ENCODE data around the gene ERCC6L2.

The ERCC6L2 gene

GRCh38 chr9:95924987-95925386, 49.5 kb downstream of the ERCC6L2 start:
- DNase-seq = no peak

GRCh38 chr9:95927271-95928004, 51.9 kb downstream of the ERCC6L2 start:
- no peak for DNase-seq

DNA sequence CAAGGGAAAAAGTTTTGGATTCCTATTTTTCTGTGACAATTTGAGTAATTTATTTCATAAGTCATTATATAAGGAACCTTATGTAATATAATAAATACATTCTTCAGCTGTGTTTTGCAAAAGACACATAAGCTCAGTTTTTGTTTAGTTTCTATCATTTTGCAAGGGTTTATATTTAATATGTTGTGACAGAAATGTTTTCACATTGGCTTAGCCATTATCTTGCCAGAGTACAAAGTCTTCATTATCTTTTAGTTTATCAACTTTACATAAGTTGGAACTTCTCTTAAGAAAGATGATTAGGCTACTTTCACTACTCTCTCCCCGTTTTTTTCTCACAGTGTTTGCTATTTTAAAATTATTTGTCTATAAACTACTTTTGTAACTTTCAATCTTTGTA, 54.8 kb downstream of the ERCC6L2 start:
- DNase-seq = no peak

DNA sequence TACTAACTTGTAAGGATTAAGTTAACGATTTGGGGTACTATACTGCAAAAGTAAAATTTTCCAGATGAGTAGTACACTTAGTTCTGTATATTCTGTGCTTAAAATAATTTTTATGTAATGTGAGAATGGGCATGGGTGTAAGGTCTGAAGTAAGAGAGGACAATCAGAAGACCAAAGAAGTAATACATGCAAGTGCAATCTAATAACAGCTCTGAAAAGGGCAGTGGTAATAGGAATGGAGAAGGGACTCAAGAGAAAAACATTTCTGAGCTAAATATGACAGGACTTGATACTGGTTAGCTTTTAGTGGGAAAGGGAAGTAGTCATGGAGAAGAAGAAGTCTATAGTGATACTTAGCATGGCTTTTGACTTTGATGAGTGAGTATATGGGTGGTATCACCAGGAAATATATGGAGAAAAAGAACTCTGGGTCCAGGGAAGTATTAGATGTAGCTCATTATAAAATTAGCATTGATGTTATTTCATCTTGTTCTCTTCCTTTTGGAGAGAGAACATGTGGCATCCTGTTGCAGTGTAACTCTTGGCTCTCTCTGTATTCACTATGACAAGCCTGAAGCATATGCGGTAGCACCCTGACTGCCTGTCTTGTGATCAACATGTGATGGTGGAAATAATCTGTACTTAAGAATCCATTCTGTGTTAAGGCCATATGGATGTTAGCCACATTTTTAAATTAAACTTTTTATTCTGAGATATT, 60.5 kb downstream of the ERCC6L2 start:
- no peak for DNase-seq

DNA sequence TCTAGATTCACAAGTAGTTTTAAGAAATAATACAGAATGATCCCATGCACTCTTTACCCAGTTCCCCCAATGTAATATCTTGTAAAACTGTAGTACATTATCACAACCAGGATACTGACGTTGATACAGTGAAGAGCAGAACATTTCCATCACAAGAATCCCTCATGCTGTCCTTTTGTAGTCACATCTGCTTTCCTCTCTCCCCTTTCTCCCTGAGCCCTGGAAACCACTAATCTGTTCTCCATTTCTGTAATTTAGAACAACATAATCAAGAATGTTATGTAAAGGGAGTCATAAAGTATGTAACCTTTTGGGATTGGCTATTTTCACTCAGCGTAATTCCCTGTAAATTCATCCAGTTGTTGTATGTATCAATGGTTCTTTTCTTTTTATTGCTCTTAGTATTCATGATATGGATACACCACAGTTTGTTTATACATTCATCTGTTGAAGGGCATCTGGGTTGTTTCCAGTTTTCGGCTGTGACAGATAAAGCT, 61.1 kb downstream of the ERCC6L2 start:
- DNase-seq = no peak

- no peak for DNase-seq
Measured at GRCh38 chr9:95937131-95937530, 61.6 kb downstream of the ERCC6L2 start.

DNA sequence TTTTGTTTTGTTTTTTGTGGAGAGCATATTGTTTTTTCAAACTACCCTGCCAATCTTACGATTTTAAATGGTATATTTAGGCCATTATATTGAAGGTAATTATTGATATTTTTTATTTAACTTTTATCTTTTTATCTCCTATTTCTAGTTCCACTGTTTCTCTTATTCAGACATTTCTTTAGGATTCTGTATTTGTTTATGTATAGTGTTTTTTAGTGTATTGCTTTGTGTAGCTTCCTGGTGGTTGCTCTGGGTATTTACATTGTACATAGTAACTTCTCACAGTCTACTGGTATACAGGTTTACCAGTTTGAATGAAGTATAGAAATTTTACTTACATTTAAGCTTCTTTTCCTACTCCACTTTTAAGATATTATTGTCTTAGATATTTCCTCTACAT, 63.2 kb downstream of the ERCC6L2 start:
- no peak for DNase-seq

- DNase-seq = no peak
Measured at GRCh38 chr9:95939472-95939871, 64.0 kb downstream of the ERCC6L2 start.

- DNase-seq = no peak
Measured at GRCh38 chr9:95940265-95940664, 64.8 kb downstream of the ERCC6L2 start.

DNA sequence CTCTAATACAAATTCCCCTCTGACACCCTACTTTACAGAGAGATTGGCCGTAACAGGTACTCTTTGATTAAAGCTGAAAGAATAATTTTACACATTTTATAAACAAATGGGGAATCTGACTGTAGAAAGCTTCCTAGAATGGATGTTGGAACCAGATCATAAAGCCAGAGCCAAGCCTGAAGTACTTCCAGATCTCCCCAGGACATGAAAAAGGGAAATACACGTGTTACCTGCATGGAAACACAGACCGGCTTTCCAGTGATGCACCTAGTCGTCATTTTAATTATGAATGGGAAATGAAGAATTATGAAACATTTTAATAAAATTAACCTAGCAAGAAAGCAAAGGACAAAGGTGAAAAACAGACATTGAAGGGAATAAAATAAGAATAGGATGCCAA, 66.5 kb downstream of the ERCC6L2 start:
- DNase-seq = no peak

DNA sequence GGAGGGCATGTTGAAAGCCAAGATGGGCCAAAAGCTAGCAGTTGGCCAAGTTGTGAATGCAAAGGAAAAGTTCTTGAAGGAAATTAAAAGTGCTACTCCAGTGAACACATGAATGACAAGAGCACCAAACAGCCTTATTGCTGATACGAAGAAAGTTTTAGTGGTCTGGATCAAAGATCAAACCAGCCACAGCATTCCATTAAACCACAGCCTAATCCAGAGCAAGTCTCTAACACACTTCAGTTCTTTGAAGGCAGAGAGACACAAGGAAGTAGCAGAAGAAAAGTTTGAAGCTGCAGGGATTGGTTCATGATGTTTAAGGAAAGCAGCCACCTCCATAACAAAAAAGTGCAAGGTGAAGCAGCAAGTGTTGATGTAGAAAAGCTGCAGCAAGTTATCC, 71.6 kb downstream of the ERCC6L2 start:
- DNase-seq = no peak

GRCh38 chr9:95952471-95952870, 77.0 kb downstream of the ERCC6L2 start:
- DNase-seq = no peak

GRCh38 chr9:95953986-95954385, 78.5 kb downstream of the ERCC6L2 start:
- no peak for DNase-seq

- no peak for DNase-seq
Measured at GRCh38 chr9:95954940-95955339, 79.4 kb downstream of the ERCC6L2 start.

DNA sequence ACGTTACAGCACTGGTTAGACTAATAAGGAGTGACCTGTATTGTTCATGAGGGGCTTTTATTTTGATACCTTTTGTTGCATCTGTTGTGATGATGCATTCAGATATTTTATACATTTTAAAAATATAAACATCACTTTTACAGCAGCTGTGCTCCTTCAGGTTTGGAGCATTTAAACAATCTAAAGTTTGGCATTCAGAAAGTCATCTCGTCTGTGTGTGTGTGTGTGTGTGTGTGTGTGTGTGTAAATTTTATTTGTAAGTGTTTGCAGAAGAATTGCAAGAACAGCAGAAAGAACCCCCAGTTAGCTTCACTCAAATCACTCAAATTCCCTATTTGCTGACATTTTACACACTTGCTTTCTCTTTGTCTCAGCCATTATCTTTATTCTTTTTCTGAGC, 87.4 kb downstream of the ERCC6L2 start:
- no peak for DNase-seq

GRCh38 chr9:95963659-95964058, 88.2 kb downstream of the ERCC6L2 start:
- no peak for DNase-seq

GRCh38 chr9:95966306-95966705, 90.8 kb downstream of the ERCC6L2 start:
- DNase-seq = no peak

DNA sequence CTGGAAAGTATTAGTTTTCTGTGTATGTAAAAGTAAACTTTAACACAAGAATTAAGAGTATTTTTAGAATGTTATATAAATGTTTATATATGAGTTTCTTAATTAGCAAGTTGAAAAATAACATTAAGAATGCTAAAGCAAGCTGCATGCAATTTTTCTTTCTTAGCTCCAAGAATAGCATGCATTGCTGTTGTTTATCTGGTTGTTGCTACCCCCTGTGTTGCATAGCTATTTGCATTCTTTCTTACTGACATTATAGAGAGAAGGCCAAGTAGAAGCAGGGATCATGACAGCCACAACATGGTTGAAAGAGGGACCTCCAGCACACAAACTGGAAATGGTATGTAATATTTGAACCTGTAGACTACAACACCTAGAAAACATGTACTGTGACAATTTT, 94.8 kb downstream of the ERCC6L2 start:
- no peak for DNase-seq

DNA sequence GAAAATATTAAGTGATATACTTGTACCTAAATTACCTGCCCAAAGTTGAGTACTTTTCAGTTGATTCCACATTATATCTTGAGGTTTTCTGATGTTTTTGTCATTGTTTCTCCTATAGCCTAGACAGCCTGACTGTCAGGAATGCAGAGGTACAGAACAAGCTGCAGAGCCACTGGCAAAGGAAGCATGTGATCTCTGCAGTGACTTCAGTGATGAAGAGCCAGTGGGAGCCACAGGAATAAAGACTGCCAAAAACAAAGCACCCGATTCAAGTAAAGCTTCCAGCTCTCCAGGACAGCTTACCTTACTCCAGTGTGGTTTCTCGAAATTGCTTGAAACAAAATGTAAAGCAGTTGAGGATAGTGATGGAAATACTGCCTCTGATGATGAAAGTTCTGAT, 96.3 kb downstream of the ERCC6L2 start:
- no peak for DNase-seq

- DNase-seq = no peak
Measured at GRCh38 chr9:95974389-95974788, 98.9 kb downstream of the ERCC6L2 start.

- DNase-seq = no peak
Measured at GRCh38 chr9:95977371-95977770, 101.9 kb downstream of the ERCC6L2 start.

DNA sequence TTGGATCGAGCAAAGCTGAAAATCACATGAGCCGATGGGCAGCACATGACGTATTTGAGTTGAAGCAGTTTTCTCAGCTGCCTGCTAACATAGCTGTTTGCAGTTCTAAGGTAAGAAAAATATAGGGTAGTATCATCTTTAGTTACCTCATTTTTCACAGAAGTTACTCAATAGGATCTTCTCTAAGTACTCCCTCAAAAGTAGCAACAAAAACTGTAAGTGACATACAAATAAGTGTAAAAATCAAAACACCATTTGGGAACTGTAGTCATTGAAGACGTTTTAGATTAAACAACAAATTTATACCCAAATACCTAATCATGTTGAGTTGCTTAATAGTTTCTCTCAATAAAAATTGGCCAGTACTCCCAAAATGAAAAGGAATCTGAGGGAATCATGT, 102.6 kb downstream of the ERCC6L2 start:
- no peak for DNase-seq

GRCh38 chr9:95979446-95979845, 104.0 kb downstream of the ERCC6L2 start:
- DNase-seq = no peak

Data from activated CD4-positive, alpha-beta T cell treated with anti-CD3 and anti-CD28 coated beads, Interleukin-2, amount 50 U/mL, for 1 hour (primary cell).